HG03095 (cell line): ENCODE results near the gene YAP1.
"Not testable (repeated sequence)": the region's sequence is repeated elsewhere in the genome, so short reads cannot be mapped to it uniquely, and the experiment has no call there.

Source experiments
- ATAC-seq: cut with Tn5 transposase; IDR thresholded peaks from one replicate; pipeline ENCODE4 v1.9.1; 2021; ENCODE audit warnings: moderate library complexity; ENCODE audit not compliant: unreplicated experiment

The YAP1 gene

DNA sequence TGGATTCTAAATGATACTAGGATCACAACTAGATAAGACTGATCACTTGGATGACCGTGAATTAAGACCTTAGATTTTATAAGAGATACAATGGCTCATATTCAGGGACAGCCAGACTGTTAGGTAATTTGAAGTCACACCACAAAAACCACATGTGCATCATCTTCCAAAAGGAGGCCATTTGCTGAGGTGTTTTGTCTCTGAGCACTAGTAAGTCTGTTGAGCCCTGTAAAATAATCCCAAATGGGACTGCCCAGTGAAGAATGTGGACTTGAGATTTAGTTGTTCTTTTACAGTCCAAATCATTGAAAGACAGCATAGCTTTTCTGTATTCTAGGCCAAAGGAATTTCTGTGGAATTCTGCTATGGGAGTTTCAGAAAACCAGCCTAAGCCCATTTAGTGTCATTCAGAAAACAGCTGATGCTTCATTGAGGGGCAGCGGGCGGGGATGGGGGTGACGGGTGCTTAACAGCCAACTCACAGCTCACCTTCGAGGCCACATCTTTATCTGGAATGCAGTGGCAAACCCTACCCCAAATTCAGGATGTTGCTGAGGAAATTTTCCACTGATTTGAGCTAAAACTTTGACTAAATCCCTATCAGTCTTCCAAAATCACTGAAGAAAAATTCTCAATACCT lies 127.0 kb downstream of the YAP1 start:
- ATAC-seq, result no peak

DNA sequence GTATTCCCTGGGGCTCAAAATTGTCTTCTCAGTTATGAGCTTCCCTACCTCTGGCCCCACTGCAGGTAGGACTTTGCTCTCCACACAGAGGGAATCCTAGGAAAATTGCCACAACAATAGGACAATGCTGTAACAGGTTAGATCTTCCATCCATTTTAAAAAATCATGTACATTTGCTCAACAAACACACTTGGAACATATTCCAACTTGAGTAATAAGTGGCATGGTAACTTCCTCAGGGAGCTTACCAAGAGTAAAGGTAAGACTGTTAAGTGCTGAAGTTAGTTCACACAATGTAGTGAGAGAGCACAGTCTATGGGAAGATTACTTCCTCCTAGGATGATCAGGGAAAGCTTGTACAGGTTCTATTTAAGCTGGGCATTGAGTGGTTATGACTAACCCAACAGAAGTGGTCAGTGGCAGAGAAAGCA lies 128.2 kb downstream of the YAP1 start:
- ATAC-seq, result no peak

DNA sequence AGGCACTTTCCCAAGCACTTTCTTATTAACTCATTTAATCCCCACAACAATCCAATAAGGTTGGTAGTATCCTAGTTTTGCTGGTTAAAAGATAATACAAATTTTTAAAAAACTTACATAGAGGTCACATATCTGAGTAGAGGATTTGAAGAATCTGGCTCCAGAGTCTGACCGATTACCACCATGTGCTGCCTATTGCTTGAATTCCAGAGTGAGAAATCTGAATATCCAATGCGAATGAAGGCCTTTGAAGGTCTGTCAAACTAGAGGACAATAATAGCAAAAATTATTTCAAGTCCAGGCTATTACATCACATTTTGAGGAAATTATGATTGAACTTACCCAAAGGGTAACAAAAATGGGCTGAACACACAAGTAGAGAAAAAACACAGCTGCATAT lies 129.2 kb downstream of the YAP1 start:
- no peak for ATAC-seq

DNA sequence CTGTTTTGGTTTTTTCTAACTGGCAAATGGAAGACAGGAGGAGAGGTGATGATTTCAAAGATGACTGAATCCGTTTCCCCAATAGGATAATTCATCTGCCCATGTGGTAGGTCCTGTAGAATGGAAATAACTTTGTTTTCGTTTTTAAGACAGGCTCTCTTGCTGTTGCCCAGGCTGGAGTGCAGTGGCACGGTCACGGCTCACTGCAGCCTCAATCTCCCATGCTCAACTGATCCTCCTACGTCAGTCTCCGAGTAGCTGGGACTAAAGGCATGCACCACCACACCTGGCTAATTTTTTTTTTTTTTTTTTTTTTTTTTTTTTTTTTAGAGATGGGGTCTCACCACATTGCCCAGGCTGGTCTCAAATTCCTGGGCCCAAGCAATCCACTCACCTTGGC lies 129.7 kb downstream of the YAP1 start:
- ATAC-seq, result no peak

DNA sequence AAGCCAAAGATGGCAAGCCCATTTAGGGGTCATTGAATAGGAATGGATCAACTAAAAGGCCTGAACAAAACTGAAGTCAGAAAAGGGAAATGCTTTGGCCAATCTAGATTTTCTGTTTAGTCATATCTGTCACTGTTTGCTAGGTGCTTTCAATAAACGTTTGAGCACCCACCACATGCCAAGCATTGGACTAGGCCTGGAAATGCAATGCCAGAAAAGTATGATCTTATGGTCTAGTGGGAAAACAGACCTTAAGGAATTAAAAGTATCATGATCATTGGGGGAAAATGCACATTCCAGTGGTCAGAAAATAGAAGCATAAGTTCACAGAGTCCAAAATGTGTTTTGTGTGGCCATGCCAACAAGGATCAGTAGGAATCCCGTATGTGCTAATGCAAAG lies 130.3 kb downstream of the YAP1 start:
- ATAC-seq, result no peak

DNA sequence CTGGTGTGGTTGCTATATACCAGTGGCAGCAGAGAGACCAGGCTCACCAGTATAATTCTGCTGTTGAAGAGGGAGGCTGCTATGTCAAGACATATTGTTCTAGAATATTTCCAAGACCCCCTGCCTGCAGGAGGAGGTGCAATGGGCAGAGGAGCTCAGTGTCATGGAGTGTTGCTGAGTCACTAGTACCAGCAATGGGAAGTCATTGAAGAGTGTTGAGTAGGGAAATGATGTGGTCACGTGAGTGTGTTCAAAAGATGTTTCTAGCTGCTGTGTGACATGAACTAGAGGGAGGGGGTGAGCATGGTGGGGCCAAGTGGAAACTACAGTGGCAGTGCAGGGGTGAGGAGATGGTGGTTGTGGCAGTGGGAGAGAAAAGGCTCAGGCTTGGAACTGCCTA lies 130.8 kb downstream of the YAP1 start:
- no peak for ATAC-seq

DNA sequence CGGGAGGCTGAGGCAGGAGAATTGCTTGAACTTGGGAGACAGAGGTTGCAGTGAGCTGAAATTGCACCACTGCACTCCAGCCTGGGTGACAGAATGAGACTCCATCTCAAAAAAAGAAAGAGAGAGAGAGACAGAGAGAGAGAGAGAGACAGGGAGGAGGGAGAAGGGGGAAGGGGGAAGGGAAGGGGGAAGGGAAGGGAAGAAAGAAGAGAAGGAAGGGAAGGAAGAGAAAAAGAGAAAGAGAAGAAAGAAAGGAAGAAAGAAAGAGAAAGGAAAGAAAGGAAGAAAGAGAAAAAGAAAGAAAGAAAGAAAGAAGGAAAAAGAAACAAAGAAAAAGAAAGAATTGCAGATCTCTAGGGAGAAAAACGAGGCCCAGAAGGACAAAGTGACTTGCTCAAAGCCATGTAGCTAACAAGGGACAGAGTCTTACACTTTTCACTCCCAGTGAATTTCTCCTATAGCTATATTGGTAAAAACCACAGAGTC lies 133.2 kb downstream of the YAP1 start:
- no peak for ATAC-seq

DNA sequence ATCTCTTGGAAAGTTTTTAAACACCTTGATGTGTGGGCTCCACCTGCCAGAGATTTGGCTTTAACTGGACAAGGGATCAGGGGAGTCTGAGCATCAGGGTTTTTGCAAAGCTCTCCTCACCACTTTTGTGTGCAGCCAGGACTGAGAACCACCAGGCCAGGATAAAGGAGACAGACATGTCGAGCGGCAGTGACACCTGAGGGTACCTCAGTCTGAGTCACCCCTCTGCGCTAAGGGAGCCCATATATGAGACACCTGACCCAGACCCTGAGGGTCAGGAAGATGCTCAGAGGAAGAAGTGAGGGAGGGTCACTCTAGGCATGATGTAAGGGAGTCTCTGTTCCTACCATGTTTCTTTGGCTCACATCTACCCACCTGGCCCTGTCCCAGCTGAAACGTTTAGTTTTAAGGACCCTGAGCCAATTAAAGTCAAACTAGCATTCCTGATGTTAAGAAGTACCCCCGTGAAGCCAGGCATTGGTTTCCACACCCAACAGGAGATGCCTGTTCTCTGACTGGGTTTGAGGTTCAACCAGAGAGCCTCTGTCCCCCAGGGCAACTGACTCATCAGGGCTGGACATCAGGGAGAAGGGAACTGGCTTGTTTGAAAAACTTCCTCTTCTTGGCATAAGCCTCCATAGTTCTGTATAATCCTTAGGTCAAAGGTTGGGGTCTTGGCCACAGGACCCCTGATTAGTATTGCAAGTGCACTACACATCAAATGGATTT lies 134.6 kb downstream of the YAP1 start:
- no peak for ATAC-seq

DNA sequence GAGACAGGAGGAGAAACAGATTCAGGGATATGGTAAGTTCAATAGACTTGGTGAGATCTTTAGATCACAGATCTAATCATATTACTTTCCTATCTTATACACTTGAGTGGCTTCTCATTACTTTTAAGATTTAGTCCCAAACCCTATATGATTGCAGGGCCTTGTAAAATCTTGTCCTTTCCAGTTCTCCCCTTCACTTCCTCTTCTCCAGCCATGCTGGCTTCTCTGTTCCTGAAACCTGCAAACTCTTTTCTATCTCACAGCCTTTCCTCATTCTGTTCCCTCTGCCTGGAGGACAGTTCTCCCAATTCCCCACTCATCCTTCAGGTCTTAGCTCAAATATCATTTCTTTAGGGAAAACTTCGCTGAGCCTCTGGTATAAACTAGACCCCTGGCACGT lies 141.2 kb downstream of the YAP1 start:
- ATAC-seq, result no peak

DNA sequence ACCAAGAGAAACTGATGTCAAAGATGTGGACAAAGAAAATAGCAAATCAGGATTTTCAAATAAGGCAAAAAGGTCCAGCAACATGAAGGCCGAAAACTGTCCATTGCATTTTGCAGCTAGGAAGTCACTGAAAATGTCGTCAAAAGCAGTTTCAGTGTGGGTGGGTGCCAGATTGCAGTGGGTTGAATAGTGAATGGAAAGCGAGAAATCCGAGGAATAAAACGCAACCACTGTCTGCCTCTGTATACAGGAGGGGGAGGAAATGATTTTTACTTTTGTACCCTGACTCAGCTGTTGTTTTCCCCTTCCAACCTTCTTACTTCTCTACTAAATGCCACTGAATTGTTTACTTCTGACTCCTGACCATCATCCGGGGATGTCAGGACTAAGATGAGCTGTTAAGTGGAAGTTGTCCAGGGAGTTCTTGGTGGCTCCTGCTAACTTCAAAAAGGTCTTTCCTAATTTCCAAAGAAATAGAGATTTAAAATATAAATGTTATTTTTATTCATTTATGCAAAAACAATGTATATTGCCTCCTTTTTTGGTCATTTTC lies 142.2 kb downstream of the YAP1 start:
- no peak for ATAC-seq

DNA sequence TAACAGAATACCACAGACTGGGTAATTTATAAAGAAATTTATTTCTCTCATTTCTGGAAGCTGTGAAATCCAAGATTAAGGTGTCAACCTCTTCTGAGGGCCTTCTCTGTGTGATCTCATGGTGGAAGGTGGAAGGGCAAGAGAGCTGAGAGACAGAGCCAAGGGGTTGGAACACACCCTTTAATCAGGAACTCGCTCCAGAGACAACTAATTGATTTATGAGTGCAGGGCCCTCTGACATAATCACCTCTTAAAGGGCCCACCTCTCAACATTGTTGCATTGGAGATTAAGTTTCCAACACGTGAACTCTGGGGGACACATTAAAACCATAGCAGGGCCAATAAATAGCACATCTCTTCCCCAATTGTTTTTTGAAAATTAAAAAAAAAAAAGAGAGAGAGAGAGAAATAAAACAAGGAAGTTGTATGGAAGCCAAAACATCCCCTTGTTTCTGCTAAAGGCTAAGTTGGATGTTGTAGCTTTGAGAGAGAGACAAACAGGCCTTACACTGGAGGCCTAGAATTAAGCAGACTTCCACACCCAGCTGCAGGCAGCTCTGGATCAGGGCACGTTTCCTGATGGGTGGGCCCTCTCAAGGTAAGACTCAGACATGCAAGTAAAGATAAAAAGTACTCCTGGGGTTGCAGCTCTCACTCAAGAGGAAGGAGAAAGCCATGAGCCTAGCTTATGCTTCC lies 142.9 kb downstream of the YAP1 start:
- no peak for ATAC-seq

DNA sequence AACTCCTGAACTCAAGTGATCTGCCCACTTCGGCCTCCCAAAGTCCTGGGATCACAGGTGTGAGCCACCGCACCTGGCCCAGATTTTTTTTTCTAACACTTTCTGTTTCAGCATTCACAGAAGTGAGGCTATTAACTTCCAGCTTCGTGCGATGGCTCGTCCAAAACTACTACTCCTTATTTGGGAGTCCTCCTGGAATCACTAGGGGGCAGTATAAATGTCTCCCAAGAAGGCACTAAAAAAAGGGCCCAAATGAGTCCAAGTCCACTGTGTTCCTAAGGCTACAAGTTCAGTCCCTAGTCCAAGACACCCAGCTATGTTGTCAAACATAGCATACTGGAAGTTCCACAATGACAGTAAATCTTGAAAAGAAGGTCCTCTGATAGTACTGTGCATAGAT lies 143.8 kb downstream of the YAP1 start:
- ATAC-seq, result no peak

DNA sequence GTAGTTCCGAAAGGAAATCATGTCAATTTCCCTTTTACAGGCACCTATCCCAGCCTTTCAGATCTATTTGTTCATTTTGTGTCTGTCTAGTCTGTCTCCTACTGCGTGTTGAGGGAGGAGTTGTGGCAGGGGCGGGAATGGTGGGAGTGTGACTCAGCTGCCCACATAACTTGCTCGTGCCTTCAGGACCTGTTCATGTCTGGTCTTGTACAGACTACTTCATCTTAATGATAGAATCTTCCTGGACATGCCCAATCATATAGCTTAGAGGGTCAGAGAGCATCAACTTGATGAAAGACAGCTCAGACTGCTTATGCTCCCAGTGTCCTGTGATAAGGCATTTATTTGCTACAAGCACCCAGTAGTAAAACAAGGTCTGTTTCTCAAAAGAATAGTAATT lies 146.0 kb downstream of the YAP1 start:
- no peak for ATAC-seq

DNA sequence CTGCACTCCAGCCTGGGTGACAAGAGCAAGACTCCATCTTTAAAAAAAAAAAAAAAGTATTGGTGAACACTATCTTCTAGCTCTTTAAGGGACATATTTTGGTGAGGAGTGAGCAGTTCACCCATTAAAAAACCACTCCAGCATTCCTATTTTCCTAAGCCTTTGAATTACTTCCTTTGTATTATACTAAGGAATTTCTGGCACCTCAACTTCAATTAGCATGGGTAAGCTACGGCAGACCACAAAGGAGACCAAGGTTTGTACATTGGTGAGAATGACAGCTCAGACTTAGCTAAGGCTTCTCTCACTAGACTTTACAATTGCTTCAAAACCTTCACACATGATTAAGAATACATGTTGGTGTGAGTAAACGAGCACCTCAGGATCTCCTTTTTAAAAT lies 150.0 kb downstream of the YAP1 start:
- no peak for ATAC-seq

DNA sequence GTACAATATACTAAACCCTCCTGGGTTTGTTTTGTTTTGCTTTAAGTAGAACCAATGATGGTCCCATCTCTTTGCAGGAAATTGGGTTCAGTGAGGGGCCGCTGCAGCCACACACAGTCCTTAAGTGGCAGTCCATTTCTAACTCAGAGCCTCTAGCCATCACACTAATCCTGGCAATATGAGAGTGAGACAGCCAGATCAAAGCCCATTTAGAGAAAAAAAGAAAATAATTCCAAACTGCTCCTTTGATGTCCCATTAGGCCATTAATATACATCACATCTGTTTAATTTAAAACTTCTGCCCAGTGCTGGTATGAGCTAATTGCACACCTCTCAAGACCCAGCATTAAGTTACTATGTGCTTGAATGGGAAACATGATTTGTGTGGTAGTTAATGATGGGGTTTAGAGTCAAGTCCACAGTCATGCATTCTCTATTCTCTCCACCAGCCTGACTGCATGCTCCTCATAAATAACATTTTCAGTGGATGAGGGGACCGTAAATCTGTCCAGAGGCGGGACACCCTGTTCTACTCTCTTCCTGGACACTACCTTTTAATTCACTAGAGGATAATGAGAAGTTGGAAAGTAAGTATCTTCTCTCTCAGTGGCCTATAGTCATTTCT lies 153.2 kb downstream of the YAP1 start:
- ATAC-seq, result no peak

DNA sequence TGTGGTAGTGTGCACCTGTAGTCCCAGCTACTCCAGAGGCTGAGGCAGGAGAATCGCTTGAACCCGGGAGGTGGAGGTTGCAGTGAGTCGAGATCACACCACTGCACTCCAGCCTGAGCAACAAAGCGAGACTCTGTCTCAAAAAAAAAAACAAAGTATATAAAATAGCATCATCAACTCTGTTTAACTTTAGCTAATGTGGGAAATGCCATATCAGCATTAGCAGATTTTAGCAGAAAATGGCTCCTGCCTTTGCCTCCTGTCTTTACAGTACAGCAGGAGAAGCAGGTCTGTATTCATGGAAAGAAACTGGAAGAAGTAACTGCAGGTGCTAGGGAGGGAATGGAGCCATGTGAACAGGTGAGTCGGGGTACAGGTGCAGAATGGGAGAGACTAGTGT lies 154.5 kb downstream of the YAP1 start:
- not testable (repeated sequence) for ATAC-seq

DNA sequence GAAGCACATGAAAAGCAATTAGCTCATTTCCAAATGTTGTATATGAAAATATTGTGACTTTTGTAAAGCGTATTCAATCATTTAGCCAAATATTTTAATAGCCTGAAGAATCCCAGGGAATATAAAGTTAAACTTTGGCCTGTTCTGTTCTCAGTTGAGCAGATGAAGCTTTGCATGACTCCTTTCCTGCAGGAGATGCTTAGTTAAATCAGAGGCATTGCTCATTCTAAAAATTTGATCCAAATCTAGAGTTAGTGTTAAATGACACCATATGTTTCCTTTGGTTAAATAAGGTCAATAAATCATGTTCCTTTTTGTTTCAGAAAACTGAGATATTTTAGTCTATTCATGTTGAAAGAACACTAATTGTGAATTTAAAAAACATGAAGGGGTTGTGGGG lies 155.9 kb downstream of the YAP1 start:
- no peak for ATAC-seq

DNA sequence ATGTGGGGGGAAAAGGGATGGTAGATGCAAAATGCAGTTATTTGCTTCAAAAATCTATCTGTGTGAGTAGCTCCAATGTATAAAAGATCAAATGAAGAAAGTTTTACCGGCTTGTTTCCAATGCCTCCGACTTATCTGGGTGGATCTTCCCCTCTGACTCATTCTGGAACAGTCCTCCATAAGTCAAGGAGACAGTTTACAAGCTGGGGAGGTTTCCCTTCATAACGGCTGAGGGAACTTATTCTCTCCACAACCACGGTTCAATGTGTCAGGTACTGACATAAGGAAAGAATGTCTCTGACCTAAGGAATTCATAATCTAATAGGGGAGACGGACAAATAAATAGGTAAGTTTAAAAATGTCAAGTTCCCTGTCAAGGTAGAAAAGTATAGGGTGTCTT lies 157.4 kb downstream of the YAP1 start:
- ATAC-seq, result no peak

DNA sequence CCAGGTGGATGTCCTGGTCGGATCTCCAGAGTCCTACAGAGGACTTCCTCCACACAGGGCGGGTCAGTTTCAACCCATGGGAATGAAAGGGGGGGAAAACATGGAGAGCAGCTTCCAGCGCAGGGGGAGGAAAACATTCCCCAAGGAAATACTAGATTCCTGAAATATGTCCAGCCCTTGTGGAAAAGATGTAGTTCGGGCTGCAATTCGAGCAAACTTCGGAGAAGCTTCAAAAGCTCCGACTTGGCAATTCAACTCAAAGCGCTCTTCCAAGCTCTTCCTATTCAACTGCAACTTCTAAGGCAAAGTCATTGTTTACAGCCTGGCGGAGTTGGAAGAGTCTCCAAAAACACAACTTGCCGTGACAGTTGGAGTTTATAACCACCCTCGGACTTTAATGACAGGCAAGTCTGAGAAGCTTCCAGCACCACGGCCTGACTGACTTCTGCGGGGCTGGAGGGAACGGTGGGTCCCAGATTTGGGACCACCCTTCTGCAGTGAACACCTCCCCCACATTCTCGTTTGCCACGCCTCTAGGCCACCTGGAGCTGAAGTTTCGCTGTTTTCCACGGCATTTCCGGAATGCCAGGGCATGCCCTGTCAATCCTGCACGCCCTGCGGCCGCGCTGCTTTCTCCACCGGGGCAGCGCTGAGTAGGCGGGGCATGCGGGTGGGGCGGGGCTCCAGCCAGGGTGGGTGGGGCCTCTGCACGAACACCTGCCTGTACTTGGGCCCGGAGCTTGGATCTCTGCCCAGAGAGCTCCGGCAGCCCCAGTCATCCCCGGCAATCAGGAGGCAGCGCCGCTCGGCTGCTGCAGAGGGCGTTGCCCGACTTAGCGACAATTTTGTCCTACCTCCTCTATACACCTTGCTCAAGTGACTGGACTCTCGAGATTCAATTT lies 158.1 kb downstream of the YAP1 start:
- ATAC-seq, result peak; percentile 96

DNA sequence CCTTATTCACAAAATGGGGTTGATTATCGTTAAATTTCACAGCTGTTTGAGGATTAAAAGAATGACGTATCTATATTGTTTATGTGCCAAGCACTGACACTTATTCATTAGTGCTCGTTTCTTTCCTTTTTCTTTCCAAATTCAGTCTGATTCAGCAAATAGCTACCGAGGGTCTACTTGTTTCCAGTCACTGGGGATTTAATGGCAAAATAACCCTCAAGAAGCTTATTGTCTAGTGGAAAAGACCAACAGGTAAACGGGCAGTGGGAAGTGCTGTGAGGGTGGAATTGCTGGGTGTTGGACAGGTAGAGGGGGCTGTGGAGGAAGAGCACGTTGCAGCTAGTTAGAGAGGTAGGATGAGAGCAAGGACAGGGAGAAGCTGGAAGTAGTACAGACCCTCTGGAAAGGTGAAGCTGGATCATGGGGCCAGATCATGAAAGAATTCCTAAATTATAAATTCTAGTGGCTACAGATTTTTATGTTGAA lies 158.8 kb downstream of the YAP1 start:
- ATAC-seq, result no peak
